GM12892 (cell line): ENCODE results near the gene CYP46A1.

Source experiments
- POLR2A ChIP-seq: IDR thresholded peaks from 2 replicates; pipeline ENCODE4 v1.6.1; 2011; ENCODE audit warnings: low read depth, low read length, control low read depth
- POLR2AphosphoS5 ChIP-seq: IDR thresholded peaks from 2 replicates; pipeline ENCODE4 v1.6.1; 2011; ENCODE audit warnings: low read depth, low read length, control low read depth

DNA sequence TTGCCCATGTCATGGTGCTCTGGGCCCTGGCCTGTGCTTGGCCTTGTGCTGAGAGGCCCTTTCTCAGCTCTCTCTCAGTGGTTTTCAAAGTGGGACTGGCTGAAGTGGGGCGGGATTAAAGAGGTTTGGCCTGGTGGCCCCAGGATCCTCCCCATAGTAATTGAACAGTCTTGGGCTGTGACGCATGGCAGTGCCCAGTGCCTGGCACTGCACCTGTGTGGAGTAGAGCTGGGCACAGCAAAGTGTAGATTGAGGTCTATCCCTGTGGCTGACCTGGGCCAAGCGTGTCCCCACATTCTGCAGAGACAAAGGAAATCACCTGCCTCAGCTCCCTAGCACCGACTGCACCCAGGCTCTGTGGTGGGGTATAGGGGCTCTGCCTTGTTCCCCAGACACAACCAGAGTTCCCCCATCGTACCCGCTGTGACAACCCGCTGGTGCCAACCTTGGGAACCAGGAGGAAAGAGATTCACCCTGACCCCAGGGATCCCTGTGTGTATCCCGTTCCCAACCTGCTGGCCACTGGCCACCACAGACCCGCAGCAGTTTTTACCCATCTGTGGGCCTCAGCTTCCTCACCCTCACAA is 9.9 kb upstream of the CYP46A1 start:
- TF ChIP-seq POLR2AphosphoS5 (no peak), POLR2A (no peak)
